GM21423 (cell line): ENCODE measurements around the gene TMC1.

Source experiments
- ATAC-seq: cut with Tn5 transposase; IDR thresholded peaks from one replicate; pipeline ENCODE4 v1.9.1; 2021; ENCODE audit warnings: mild to moderate bottlenecking, moderate library complexity; ENCODE audit not compliant: unreplicated experiment

The TMC1 gene

DNA sequence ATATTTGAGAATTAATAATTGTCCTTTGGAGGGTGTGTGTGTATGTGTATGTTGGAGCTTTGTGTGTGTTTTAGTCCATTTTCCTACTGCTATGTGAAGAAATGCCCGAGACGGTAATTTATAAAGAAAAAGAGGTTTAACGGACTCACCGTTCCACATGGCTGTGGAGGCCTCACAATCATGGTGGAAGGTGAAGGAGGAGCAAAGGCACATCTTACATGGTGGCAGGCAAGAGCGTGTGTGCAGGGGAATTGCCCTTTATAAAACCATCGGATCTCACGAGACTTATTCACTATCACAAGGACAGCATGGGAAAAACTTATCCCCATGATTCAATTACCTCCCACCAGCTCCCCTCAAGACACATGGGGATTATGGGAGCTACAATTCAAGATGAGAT is 44.1 kb downstream of the TMC1 start:
- no peak for ATAC-seq

DNA sequence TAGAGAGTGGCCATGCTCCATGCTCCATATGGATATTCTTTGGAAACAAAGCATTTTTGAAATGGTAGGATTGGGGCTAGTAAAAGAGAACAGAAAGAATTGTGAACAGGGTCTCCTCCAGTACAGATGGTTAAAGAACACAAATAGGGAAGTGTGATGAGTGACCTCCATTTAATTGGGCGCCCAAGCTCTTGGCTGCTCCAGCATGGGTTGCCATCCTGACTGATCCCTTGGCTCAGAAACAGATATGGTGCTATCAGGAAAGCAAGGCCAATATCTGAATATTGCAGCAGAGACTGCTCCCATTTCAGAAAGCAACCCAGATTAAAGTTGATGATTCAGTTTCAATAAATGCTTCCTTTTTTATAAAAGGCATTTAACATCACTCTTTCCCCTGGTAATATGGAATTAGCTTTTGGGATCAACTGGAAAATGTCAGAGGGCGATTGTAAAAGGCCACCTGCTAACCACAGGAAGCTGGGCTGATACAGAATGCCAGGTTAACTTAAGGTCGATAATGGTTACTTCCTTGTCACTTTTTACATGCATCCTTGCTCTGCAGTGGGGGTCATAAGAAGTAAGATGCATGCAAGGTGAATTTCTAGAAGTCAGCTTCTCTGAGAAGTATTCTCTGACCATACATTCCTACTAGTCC is 52.9 kb downstream of the TMC1 start:
- ATAC-seq = no peak

DNA sequence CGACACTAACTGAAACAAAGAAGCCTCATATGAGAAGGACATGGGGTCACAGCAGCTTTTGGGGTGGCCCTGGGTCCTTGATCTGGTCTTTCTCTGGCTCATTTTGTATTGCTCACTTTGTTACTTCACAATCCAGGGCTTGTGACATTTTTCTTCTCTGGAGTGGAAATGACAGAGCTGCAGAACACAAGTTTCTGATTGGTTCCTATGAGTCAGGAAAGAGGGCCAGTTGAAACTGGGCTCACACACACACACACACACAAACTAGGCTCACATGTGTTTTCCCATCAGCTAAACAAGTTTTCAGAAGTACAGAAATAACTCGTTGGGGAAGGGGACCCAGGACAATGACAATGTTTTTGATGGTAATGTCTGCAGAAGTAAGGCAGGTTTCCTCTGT is 54.3 kb downstream of the TMC1 start:
- no peak for ATAC-seq

DNA sequence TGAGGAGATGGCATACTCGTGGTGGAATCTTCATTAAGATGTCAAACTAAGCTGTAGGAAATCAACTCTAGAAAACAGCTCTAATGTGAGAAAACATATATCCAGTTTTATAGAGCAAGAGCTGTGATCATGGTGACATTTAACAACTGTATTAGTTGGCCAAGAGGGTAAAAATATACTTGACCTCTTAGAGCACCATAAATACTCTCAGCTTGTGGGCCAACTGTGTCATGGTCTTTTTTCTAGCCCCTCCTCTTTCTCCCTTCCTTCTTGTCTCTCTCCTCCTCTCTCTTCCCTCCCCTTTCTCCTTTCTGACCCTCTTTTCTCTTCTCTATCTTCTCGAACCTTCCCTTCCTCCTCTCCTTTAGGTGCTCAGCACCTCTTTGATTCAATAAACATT is 54.7 kb downstream of the TMC1 start:
- ATAC-seq = no peak

DNA sequence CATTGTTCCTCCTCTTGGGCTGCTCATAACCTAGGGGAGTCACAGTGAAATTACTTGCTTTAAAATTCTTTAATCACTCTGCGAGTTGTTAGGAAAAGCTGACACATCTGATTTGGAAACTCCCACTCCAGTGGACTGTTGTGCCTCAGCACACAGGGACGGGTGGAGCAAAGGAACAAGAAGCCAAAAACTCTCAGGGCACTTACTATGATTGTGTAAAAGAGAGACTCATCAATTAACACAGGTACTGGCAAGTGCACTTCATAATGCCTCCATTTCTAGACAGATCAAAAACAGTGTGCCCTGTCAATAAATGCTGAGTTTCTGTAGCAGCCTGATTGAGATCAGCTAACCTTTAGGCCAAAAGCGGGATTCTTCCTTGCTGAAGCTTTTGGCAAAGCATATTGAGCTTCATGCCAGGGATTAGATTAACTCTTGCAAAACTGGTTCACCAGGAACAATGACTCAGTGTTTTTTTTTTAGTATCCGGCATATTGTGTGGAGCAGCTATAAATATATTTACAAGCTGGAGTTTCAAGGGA is 55.9 kb downstream of the TMC1 start:
- no peak for ATAC-seq

DNA sequence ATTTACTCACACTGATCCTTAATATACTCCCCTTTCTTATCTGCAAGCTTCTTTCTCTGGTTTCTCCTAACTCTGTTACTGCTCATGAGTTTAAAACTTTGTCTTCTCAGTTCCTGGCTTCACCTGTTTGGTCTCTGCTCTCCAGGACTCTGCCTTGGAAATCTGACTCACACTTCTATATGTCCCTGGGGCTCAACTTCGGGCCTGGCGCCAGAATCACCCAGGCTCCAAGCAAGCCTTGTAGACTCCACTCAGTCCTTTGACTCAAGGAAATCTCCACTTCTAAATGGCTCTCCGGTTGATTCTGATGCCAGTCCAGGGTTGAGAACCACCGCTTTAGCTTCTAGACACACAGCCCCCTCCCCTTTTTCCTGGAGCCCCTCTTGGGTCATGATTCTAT is 57.8 kb downstream of the TMC1 start:
- ATAC-seq = no peak

DNA sequence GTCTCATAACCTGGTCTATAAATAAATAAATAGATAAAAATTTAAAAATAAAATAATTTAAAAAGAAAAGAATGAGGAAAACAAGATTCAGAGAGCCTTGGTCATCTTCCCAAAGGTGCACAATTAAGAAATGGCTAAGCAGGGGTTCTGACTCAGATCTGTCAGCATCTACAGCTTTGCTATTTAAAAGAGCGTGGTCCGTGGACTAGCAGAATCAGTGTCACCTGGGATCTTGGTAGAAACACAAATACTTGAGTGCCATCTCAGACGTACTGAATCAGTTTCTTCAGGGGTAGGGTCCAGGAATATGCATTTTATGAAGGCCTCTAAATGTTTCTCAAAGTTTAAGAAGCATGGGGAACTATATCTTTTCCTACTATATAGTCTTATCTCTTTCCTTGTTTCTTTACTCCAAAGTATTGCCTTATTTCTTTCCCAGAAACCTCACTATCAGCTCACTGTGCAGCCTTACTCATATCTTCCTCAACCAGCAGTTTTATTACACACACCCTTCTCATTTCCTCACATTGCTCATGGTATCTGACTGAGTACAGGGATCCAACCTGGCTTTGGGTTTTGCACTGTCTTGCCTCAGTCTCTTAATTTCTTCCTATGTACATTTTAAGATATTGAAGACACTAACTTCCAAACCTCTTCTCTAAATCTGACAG is 58.6 kb downstream of the TMC1 start:
- ATAC-seq = no peak

DNA sequence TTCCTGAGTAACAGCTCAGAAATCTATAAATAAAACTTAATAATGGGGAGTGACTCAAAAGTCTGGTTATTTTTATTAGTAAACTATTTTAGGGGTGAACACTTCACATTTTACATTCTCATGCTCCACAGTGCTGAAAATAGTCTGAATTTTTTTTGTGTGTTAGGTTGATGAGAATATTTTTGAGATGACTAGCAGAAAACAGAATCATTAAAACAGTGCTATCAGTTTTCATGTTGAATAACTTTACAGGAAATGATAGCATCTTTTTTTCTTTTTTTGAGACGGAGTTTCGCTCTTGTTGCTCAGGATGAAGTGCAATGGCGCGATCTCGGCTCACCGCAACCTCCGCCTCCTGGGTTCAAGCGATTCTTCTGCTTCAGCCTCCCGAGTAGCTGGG is 60.3 kb downstream of the TMC1 start:
- no peak for ATAC-seq

DNA sequence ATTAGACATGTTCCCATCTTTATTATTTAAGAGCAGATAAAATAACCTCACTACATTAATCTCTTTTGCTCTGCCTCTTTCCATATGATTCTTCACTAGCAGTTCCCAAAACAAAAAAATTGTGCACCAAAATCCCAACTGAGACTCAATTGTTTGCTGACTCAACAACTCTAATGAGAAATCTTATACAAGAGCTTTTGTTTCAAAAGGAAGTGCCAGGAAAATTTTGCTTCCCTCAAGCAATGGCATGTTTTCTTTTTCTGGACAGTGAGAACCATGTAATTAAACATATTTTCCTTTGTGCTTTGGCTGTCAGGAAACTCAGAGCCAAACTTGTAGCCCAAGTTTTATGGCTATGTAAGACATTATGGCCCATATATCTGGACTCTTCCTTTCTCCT is 62.0 kb downstream of the TMC1 start:
- ATAC-seq = no peak

DNA sequence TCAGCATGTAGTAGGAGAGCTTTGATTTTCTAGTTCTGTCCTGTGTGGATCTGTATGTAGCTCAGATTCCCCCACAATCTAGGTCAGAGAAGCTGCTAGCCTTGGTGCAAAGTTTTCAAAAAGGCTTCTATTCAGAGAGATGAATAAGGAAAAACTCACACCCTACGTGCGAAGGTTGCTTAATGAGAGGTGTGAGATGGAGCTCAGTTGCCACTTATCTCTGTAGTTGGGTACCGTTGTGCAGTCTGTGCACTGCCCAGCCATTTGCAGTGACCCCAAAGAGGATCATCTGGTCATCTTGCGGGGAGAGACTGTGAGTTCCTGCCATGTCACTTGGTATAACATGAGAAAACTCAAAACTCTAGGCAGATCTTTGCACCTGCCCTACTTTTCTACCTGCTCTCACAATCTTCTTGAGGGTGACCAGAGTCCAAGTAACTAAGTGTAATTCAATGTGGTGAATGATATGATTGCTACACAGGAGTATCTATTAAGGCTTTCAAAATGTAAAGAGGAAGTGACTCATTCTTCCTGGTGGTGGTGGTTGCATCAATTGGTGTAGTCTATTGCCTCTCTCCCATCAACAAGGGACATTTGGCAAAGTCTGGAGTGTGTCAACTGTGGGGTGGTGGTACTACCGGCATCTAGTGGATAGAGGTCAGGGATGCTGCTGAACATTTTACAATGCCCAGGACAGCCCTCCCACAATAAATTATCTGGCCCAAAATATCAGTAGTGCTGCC is 65.2 kb downstream of the TMC1 start:
- peak; percentile 68 for ATAC-seq

DNA sequence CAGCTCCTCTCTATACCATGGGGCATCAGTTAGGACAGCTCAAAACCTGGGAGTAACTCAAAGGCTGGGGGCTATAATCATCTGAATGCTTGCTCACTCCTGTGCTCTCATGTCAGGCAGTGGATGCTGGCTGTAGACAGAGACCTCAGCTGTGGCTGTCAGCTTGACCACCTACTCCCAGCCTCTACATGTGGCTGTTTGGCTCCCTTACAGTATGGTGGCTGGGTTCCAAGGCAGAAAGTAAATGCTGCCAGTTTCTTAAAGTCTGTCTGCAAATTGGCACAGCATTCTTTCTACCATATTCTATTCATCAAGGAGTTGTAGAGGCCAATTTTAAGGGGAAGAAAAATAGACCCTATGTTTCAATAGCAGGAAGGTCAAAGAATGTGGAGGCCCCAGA is 66.9 kb downstream of the TMC1 start:
- no peak for ATAC-seq

DNA sequence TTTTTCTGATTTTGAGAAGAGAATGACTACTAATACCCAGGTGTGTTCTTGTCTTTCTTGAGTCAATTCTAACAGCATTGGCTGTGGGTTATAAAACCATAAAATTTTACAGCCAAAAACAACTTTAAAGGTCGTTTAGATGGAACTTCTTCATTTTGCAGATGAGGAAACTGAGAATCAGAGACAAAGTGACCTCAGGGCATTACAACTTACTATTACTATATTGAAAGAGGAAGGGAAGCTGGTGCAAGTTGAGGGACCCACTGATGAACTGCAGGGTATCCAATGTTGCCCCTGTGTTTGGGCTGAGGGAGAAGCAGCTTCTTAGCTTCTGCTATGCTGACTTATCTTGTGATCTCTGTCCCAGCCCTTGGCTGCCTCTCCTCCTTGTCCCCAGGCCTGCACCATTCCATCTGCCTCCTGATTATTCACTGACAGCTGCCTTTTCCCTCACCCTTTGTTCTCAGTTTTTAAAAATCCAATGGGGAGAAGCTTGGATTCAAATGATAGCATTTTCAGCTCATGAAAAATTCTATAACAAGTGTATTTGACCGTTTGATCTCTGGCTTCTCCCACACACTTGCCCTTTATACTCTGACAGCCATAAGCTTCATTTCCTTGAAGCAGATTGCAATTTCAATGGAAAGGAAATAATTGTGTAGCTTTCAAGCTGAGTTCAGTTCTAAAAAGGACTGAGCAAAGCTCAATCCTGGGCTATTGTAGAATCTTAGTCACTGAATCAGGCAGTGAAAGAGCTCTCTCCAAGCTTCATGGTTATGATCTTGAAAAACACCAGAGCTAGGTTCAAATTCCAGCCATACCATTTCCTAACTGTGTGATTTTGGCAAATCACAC is 68.5 kb downstream of the TMC1 start:
- ATAC-seq = no peak

DNA sequence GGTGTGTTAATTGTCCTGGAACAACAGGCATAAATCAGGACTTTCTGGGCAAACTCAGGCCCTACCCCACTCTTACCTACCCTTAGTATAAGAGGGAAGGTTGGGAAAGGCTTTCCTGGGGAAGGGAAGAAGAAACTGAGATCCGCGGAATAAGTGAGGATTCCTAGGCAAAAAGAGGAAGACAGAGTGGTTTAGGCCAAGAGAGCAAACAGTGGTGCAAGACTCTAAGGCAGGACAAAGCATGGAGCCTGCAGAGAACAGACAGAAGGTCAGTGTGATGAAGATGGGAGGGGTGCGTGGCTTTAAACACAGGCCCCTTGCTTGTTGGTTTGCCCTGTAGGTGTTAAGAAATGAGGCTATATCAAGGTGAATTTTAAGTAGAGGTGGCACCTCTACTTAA is 69.4 kb downstream of the TMC1 start:
- no peak for ATAC-seq

DNA sequence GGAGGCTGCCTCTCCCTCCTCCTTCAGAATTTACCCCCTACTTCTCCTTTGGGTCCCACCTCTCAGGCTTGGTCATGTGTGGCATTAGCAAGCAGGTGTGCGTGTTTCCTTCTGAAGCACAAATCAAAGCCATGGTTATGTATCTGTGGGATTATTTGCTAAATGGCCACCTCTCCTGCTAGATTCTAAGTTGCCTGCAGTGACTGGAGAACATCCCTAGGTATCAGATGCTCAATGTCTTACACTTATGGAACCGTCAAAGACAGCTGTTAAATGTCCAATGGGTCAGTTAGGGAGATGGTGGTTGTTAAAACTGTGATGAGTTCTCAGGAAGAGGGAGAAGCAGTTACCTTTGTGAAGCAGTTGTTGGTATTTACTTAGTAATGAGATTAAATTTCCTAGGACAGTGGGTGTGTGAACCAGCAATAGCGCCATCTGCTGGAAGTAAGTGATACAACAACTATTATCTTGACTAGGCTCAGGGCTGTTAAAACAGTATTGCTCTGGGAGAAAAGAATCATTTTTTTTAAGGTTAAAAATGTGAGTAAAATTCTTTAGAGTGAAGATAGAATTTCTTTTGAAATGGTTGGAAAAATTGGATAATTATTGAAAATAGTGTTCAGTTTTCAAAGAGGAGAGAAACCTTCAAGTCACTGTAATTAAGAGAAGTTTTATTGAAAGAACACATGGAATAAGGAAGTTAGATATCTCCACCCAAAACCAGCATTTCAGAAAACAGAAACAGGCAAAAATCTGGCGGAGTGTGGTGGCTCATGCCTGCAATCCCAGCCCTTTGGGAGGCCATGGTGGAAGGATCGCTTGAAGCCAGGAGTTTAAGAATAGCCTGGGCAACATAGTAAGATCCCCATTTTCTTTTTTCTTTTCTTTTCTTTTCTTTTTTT is 71.3 kb downstream of the TMC1 start:
- peak; percentile 69 for ATAC-seq

DNA sequence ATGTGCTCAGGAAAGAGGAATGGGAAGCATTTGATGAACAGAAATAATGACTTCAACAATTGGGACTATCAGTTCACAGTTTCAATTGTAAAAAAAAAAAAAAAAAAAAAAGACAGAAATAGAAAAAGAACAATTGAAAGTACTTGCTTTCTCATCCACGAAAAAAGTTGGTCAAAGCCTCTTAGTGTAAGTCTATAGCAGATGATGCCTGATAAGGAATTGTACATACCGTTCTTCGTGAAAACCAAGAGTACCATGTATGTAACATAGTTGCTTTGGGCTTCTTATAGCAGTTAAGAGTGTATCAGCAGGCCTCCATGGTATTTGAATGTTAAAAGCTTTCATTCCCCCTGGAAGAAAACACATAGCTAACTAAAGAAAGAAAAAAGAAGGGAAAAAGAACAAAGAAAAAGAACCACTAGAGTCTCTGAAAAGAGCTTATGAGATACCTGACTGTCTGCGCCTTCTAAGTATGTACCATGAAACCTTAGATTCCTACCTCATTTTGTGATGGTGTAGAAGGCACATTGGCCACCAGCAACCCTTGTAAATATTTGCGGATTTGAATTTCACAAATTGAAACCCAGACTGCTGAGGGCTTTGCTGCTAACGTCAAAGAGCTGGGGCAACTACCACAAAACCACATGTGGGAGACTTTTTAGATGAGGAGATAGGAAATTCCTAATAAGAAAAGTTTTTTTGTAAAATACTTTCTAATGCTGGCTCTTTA is 75.2 kb downstream of the TMC1 start:
- no peak for ATAC-seq

DNA sequence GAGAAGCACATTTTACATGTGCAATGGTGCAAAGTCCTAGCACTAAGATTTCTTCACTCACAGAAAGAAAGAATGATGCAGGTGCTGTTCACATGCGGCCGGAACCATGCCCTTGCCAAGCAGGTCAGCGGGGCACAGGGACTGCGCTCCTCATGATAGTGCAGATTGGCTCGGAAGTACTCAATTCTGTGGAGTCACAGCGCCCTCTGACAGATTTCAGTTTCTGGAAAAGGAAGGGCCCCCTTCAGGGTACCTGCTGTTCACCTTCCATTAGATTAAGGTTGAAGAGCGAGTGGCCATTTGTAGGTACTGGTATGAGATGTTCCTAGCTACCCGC is 75.7 kb downstream of the TMC1 start:
- ATAC-seq = no peak

DNA sequence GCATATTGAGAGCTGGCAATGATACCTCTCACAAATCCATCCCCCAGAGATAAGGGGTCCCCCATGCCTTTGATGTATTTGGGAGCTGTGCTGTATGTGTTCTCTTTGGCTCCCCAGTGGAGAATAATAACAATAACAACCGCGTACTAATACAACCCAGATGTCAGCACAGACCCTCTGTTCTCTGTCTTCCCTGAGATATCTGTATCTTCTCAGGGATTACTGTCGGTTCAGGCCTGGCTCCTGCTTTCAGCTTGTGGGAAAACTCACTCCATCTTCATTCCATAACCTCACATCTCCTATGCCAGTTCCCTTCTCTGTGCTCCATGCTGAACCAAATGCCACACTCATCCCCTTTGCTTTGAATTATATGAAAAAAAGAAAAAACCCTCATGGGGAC is 76.2 kb downstream of the TMC1 start:
- ATAC-seq = no peak

DNA sequence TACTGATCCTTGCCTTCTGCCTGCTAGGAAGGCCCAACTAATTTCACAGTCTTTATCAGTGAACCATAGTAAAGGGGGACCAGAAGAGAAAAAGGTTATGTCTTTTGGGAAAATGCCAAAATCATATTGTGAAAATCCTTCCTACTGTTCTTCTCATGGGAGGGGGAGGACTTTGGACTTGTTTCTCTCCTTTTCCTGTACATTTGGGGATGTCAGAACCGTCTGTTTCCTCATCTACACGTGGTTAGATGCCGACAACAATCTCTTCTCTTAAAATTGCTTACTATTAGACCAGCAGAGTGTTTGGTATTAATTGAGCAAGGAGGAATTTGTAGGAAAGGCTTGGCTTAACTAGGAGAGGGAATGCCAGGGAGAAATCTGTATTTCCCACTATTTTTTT is 77.2 kb downstream of the TMC1 start:
- ATAC-seq = no peak

DNA sequence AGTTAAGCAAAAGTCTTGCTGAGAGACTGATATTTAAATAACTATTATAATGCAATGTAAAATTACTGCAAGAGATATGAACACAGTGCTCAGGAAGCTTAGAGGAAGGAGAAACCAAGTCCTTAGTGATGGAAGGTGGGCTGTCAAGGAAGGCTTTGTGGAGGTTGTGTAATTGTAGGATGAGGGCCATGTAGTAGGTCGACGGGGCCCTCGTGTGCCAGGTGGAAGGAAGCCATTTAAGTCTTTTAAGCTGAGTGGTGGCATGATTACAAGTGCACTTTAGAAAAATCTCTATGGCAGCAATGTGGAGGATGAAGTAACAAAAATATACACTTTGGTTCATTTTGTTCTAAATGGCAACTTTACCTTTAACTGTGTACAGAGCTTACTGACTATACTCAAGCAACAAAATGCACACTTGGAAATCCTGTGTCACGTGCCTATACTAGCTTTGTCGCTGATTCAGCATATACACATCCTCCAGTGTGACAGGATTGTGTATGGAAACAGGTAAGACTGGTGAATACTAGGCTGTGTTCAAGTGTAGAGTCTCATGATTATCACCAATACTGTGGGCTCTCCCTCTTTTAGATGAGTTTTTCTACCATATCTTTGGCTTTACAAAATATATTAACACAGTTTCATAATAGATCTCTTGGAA is 78.6 kb downstream of the TMC1 start:
- no peak for ATAC-seq
